Omental fat pad (tissue), 4 donors: ENCODE results near the gene COX19. TPM values are rescaled to one million over a fixed set of nuclear protein-coding genes. Genes with fewer than 3 reads are reported as not detected.
"Not testable (repeated sequence)": the region's sequence is repeated elsewhere in the genome, so short reads cannot be mapped to it uniquely, and the experiment has no call there.

Experiments used
- ATAC-seq: fragments of 150-250 bp; one replicate; pipeline ENCODE4 v1.9.1; 2016; ENCODE audit warnings: mild to moderate bottlenecking, moderate library complexity; ENCODE audit not compliant: low FRiP score
- DNase-seq: peaks from one replicate; pipeline ENCODE4 v3.0.0-alpha.2; 2019; ENCODE audit warnings: low spot score
- CTCF ChIP-seq, 3 donors: fragments of 450-650 bp; IDR thresholded peaks; one replicate each; pipeline ENCODE4 v1.5.1; 2016 to 2017; ENCODE audit warnings: antibody characterized with exemption in 3 of 3, mild to moderate bottlenecking in 3 of 3, moderate library complexity in 2 of 3
- total RNA-seq, 4 donors: library from RNA; depleted of rRNA; stranded (reverse); fragments of >200 nt; gene quantifications; one replicate each; pipeline ENCODE4 v1.1.0, GENCODE V29; 2016

Gene COX19
- total RNA-seq, 4 donors from 2014 or later = 8.1 to 16.9 (median 10.0) TPM

- TF ChIP-seq CTCF (IDR thresholded peaks at IDR 0.05) = no peak
- ATAC-seq = no peak
- no peak for DNase-seq
Observed at GRCh38 chr7:962401-963081, 12.8 kb downstream of the COX19 start.

GRCh38 chr7:961546-962400 is 13.6 kb downstream of the COX19 start:
- TF ChIP-seq CTCF (IDR thresholded peaks at IDR 0.05) = no peak
- DNase-seq = no peak

GRCh38 chr7:960972-961371 is 14.4 kb downstream of the COX19 start:
- DNase-seq, ATAC-seq: not testable (repeated sequence)

More at GRCh38 chr7:961546-962400, 13.6 kb downstream of the COX19 start:
- no peak for ATAC-seq

GRCh38 chr7:960269-960871 is 15.0 kb downstream of the COX19 start:
- ATAC-seq (no peak), DNase-seq (no peak)
- no peak for TF ChIP-seq CTCF (IDR thresholded peaks at IDR 0.05)

GRCh38 chr7:959740-960139 is 15.6 kb downstream of the COX19 start:
- ATAC-seq, DNase-seq: not testable (repeated sequence)

- DNase-seq = no peak
- TF ChIP-seq CTCF (IDR thresholded peaks at IDR 0.05) = no peak
- ATAC-seq = no peak
Observed at GRCh38 chr7:959271-959670, 16.1 kb downstream of the COX19 start.

- ATAC-seq (no peak), DNase-seq (no peak)
- TF ChIP-seq CTCF (IDR thresholded peaks at IDR 0.05) = no peak
Observed at GRCh38 chr7:958221-959200, 16.8 kb downstream of the COX19 start.
